ENCODE results near the gene PBX3.

PBX3 gene

DNA sequence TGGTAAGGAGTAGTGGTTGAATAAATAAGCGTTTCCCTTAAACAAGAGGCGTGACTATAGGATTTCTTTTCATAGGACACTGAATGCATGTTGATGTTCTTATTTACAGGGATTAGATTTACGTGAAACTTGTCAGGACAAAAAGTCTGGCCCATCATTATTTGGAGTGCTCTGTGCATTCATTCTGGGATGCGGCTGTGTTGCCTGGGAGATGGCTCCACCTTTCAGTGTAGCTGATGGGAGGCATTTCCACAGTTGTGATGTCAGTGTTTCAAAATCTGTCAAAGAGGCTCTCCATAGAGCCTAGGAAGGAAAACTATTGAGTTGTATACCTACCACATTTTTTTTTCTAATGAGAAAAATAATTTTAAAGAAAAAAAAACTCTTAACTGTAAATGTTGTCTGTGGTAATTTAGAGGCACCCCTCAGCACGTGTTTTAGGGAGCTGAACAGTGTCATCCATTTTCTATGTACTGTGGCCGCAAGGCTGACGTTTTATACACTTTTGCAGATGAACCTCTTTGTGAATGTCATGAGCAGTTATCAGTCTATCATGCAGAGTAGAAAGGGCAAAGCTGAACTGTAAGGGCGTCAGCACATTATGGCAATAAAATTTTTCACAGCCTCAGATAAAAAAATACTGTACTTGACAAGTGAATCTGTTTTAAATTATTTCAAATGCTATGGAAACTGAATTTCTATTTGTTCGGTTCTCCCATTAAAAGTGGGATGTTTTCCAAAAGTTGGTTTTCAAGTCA lies 202.7 kb downstream of the PBX3 start:
- in situ Hi-C loops (cut with HindIII; ENCODE audit: low pct_unique_long_range_greater_than_20kb, low sequenced_read_pairs): no loop called here
- TF ChIP-seq JUND (IDR thresholded peaks at IDR 0.05; ENCODE audit: low read depth): no peak
- no peak for DNase-seq (ENCODE audit: low read depth in 1 of 2, low spot score in 1 of 2)

DNA sequence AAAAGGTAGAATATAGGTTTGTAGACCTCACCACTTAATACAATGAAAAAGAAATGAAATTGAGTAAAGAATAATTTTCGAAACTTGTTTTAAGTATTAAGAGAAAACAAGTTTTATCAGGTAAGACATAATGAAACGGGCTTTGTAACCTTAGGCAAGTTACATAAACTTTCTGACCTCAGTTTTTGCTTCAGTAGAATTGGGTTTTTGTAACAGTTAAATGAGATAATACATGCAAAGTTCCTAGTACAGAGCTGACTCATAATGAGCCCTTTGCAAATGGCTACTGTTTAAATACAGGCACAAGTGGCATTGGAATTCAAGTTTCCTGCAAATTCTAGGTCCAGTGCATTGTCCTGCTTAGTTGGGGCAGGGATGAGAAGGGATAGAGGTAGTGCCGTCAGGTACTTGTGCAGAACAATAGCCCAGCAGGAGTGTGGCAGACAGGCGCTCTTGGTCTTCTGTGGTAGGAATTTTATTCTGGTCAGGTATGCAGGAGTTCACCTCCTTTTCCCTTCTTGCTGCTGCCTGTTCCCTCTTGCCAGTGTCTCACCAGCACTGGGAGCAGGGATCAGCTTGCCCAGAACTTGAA lies 203.8 kb downstream of the PBX3 start:
- DNase-seq (ENCODE audit: low read depth in 1 of 2, low spot score in 1 of 2): no peak
- TF ChIP-seq JUND (IDR thresholded peaks at IDR 0.05; ENCODE audit: low read depth): no peak
- in situ Hi-C loops (cut with HindIII; ENCODE audit: low pct_unique_long_range_greater_than_20kb, low sequenced_read_pairs): no loop called here

DNA sequence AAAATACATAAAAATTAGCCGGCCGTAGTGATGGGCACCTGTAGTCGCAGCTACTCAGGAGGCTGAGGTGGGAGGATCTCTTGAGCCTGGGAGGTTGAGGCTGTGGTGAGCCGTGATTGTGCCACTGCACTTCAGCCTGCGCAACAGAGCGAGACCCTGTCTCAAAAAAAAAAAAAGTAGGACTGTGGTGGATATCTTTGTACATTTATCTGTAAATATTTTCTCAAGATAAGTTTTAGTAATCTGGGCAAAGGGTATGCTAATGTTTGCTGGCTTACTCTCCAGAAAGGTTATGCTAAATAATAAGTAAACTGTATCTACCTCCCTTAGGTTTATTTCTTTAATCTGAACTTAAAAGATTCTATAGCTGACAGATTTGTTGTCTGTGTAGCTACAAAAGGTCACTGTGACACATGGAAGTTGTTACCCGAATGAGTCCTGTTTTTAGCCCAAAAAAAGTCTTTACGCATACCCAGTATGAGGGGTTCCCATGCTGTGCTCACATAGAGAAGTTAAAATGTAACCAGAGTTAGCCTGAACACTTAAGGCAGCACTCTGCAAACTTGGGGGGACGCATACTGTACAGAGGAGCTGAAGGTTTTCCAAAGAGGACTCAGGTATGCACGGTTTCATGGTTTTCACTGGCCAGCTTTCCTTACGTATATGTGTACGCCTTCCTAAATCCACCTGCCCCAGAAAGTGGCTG lies 206.3 kb downstream of the PBX3 start:
- in situ Hi-C loops (cut with HindIII; ENCODE audit: low pct_unique_long_range_greater_than_20kb, low sequenced_read_pairs): no loop called here
- no peak for TF ChIP-seq JUND (IDR thresholded peaks at IDR 0.05; ENCODE audit: low read depth)
- DNase-seq (ENCODE audit: low read depth in 1 of 2, low spot score in 1 of 2): no peak

DNA sequence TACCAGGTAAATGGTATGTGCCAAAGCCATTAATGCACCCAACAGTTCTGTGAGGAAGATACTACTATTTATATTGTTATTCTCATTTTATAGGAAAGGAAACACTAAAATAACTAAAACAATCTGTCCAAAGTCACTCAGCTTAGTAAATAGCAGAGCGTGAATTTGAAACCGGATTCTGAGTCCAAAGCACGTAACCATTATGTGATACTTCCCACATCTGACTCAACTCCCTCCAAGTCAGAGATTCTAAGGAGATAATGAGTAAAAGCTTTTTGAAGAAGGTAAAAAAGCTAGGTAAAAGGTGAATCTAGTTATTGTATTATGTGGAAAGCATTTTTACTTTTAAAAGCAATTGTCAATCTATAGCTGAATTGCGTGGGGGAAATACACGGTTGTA lies 208.9 kb downstream of the PBX3 start:
- in situ Hi-C loops (cut with HindIII; ENCODE audit: low pct_unique_long_range_greater_than_20kb, low sequenced_read_pairs): no loop called here
- DNase-seq (ENCODE audit: low read depth in 1 of 2, low spot score in 1 of 2): no peak
- TF ChIP-seq JUND (IDR thresholded peaks at IDR 0.05; ENCODE audit: low read depth): no peak

DNA sequence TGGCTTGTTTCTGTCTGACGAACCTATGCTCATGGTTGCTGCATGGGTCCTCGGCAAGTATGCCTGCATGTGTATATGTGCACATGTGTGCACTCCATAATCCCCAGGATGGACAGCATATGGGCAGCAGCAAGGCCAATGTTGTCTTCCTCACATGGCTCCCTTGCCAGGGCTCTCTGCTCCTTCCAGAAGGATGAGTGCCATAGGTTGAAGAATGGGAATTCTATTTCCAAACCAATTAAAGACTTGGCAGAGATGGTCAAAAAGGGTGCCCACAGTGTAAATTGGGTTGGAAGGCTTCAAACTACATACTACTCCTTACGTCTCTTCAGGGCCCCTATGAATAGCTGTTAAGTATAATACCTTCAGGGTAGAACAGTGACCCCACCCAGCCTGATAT lies 212.1 kb downstream of the PBX3 start:
- no peak for DNase-seq (ENCODE audit: low read depth in 1 of 2, low spot score in 1 of 2)
- in situ Hi-C loops (cut with HindIII; ENCODE audit: low pct_unique_long_range_greater_than_20kb, low sequenced_read_pairs): no loop called here
- no peak for TF ChIP-seq JUND (IDR thresholded peaks at IDR 0.05; ENCODE audit: low read depth)

DNA sequence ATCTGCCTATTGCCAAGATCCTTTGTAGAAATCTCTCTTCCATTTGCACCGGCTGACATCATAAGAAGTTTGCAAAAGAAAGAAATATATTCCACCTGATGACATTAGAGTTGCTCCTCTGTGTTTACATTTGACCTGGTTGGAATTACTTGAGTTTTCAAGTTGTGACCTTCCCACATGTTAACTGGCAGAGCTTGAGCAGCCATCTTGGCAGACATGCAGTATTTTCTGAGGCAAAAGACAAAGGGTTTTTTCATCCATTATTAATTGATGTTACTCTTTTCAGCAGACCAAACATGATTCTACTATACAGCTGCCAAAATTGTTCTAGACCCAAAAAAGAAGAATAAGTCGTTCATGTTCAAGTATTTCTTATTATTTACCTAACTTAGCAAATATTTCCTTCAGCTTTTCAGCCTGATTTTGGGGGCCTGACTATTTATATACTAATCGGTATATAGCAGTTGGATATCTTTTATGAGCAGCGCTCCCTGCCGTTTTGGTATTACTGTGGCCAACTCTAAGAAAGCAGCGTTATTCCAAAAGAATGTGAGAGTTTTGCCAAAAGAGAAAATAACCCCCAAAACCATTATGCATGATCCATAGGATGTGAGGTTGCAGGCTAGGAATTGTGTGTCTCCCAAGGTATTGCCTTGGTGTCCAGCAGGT lies 212.9 kb downstream of the PBX3 start:
- in situ Hi-C loops (cut with HindIII; ENCODE audit: low pct_unique_long_range_greater_than_20kb, low sequenced_read_pairs): no loop called here
- no peak for DNase-seq (ENCODE audit: low read depth in 1 of 2, low spot score in 1 of 2)
- no peak for TF ChIP-seq JUND (IDR thresholded peaks at IDR 0.05; ENCODE audit: low read depth)

DNA sequence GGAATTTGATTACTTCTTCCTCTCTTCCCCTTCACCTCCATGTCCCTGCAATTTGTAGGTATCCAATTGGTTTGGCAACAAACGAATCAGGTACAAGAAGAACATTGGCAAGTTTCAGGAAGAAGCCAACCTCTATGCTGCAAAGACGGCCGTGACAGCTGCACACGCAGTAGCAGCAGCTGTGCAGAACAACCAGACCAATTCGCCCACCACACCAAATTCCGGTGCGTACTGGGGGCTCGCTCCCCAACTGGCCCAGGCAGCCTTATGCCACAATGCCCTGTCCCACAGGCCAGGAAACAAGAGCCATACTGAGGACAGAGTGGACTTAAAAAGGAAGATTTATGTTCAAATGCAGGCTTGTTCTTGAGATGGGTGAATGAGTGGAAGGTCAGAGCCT lies 213.5 kb downstream of the PBX3 start:
- DNase-seq (ENCODE audit: low read depth in 1 of 2, low spot score in 1 of 2): no peak
- in situ Hi-C loops (cut with HindIII; ENCODE audit: low pct_unique_long_range_greater_than_20kb, low sequenced_read_pairs): no loop called here
- no peak for TF ChIP-seq JUND (IDR thresholded peaks at IDR 0.05; ENCODE audit: low read depth)

DNA sequence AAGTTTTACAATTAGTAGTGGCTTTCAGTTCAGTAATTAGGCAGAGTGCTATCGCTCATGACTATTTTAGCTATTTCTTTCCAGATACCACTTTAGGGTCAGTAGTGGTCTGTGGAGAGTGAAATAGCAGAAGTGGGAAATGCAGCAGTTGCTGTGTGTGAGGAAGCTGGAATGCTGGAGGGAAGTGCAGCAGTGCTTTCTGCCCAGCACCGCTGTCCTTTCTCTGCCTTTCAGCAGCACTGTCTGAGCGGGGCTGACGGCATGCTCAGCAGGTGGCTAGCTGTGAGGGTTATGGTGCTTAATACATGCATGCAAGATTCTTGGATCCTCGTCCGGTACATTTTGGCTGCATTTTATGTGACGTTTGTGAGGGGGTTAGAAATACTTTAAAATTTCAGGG lies 213.9 kb downstream of the PBX3 start:
- in situ Hi-C loops (cut with HindIII; ENCODE audit: low pct_unique_long_range_greater_than_20kb, low sequenced_read_pairs): no loop called here
- TF ChIP-seq JUND (IDR thresholded peaks at IDR 0.05; ENCODE audit: low read depth): no peak
- DNase-seq (ENCODE audit: low read depth in 1 of 2, low spot score in 1 of 2): no peak

DNA sequence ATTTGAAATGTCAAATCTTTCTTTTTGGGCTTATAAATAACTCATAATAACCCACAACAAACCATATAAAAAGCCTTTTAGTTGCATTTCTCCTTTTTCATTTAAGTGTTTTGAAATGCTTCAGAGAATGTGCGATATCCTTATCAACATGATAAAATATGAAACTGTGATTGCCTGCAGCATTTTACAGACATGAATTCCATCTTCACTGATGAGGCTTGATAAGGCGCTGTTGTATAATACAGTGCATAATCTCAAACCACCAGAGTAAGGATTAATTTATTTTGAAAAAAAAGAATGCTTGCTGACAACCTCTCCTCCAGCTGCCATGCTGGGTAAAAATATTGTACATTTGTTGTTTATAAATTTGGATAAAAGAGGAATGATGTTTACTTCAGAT lies 216.8 kb downstream of the PBX3 start:
- in situ Hi-C loops (cut with HindIII; ENCODE audit: low pct_unique_long_range_greater_than_20kb, low sequenced_read_pairs): no loop called here
- TF ChIP-seq JUND (IDR thresholded peaks at IDR 0.05; ENCODE audit: low read depth): no peak
- DNase-seq (ENCODE audit: low read depth in 1 of 2, low spot score in 1 of 2): no peak

DNA sequence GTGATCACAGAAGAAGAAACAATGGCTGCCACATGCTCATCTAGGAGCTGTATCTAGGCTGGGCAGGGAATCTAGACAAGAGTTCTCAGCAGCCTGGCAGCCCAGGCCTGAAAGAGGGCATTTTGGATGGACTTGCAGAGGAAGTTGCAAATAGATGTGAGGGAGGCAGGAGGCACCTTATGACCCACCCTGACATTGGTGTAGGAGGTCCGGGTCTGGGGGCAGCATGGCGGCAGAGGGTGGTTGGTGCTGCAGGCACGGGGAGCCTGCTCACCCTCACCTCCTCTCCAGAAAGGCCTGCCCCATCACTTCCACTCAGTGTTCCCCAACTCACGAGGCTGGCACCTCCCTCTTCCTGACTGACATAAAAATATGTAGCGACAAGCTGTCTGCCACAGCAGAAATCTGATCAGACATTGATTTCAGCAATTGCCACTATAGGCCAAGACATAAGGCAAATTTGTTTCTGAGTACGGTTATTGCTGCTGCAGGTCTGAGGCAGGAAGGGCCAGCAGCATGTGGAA lies 217.6 kb downstream of the PBX3 start:
- in situ Hi-C loops (cut with HindIII; ENCODE audit: low pct_unique_long_range_greater_than_20kb, low sequenced_read_pairs): no loop called here

DNA sequence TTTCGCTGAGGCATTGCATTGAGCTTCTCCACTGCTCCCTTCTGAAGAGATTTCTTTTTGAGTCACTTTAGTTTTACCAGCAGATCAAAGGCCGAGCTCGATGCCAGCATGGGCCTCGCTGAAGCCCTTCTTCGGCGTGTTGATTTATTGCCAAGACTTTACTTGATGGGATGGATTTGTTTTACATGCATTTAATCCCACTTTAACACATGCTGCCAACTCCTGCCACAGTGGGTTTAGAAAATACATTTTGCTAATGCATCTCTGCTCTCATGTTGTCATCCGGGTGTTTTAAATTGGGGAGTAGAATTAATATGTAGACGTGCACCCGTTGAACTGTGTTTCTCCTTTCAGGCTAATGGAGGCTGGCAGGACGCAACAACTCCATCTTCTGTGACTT lies 218.3 kb downstream of the PBX3 start:
- in situ Hi-C loops (cut with HindIII; ENCODE audit: low pct_unique_long_range_greater_than_20kb, low sequenced_read_pairs): no loop called here
- no peak for DNase-seq (ENCODE audit: low read depth in 1 of 2, low spot score in 1 of 2)
- TF ChIP-seq JUND (IDR thresholded peaks at IDR 0.05; ENCODE audit: low read depth): no peak

More for the DNA sequence above, 217.6 kb downstream of the PBX3 start:
- TF ChIP-seq JUND (IDR thresholded peaks at IDR 0.05; ENCODE audit: low read depth): no peak
- DNase-seq (ENCODE audit: low read depth in 1 of 2, low spot score in 1 of 2): no peak

DNA sequence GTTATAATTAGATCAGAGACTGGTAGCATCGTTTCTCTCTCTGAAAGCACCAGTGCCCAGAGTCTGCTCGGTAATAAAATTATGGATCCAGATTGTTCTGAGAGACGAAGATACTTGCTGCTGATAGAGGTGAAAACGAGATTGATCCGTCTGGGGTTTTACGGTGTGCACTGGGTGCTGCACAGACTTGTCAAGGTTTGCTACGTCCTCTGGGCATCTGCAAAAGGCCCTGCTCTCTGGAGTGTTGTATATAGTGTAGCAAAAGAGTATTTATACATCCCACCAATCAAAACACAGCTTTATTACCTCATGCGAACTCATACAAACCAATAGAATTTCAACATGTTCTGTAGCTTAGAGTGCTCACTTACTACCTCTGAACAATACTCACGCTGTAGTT lies 219.3 kb downstream of the PBX3 start:
- no peak for TF ChIP-seq JUND (IDR thresholded peaks at IDR 0.05; ENCODE audit: low read depth)
- DNase-seq (ENCODE audit: low read depth in 1 of 2, low spot score in 1 of 2): no peak
- in situ Hi-C loops (cut with HindIII; ENCODE audit: low pct_unique_long_range_greater_than_20kb, low sequenced_read_pairs): no loop called here
